OCI-M1 (cell line): Measurements from ENCODE around the gene DEFB129.
"Not testable (repeated sequence)": the region's sequence is repeated elsewhere in the genome, so short reads cannot be mapped to it uniquely, and the experiment has no call there.

Experiments
- DNase-seq: peaks from one replicate; lab custom pipeline; 2025; lab: John Stamatoyannopoulos, UW

DEFB129 gene, protein sequence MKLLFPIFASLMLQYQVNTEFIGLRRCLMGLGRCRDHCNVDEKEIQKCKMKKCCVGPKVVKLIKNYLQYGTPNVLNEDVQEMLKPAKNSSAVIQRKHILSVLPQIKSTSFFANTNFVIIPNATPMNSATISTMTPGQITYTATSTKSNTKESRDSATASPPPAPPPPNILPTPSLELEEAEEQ

DNA sequence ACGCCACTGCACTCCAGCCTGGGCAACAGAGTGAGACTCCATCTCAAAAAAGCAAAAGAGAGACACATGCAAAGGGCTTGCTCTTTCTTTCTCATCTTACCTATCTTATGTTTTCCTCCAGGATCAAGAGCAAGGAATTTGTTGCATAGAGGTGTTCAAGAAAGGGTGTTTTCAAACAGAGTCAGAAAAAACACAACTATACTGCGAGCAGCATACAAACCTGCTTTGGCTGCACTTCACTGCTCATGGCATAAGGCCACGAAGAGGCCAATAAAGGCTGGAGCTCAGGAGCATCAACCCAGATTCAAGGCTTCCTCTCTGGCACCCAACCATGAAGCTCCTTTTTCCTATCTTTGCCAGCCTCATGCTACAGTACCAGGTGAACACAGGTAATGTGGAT is at the start of gene DEFB129:
TSS of gene DEFB129 (plus strand) at position 301 of the 400 bp plus-strand sequence. CDS start at position 332, 31 bp downstream.
- no peak for DNase-seq

DNA sequence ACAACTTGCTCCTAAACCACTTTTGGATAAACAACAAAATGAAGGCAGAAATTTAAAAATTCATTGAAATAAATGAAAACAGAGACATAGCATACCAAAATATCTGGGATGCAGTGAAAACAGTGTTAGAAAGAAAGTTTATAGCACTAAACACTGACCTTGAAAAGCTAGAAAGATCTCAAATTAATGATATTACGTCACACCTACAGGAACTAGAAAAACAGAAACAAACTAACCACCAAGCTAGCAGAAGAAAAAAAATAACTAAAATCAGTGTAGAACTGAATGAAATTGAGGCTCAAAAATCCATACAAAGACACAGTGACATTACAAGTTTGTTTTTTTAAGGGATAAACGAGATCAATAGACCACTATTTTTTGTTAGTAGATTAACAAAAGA is 42.8 kb upstream of the DEFB129 start:
- no peak for DNase-seq

DNA sequence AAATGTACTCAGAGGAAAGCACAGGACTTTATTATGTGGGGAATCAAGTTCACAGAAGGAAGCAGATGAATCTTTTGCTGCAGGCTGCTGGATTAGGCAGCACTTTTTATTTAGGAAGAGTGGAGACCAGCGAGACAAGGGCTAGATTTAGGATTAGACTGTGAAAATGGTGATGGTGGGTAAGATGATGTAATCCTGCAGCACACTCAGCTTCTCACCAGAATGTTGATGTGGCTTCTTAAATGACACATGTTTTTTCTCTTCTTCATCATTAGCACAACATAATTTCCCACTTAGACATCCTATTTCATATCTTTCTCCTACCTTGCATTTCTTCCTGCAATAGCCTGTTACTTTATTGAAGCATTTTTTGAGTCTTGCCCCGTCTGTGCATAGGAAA is 39.3 kb upstream of the DEFB129 start:
- DNase-seq: peak; percentile 31

DNA sequence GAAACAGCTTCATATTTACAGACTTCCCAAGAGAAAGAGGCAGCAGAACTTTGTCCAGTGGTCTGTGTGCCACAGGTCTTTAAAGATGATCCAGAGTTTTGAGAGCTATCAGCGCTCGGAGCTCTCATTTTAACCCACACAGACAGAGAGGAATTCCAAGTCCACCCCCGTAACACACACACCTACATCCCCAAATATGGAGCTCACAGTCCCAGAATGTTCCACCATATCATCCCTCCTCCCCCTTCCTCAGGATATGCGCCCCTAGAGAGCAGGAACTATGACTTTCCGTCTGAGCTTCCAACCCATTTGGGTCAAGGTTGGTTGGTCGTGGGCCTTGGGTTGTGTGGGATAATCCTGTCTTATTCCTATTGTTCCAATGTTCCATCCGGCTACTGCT is 37.4 kb upstream of the DEFB129 start, which contains the start of gene DEFB128:
TSS of gene DEFB128 (minus strand) at position 101 of the 400 bp plus-strand sequence. CDS start at position 13, 88 bp downstream.
- no peak for DNase-seq

DNA sequence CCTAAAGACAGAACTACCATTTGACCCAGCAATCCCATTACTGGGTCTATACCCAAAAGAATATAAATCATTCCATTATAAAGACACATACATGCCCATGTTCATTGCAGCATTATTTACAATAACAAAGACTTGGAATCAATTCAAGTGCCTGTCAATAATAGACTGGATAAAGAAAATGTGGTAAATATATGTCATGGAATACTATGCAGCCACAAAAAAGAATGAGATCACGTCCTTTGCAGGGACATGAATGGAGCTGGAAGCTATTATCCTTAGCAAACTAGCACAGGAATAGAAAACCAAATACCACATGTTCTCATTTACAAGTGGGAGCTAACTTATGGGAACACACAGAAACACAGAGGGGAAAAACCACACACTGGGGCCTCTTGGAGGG is 28.8 kb upstream of the DEFB129 start:
- DNase-seq: no peak

DNA sequence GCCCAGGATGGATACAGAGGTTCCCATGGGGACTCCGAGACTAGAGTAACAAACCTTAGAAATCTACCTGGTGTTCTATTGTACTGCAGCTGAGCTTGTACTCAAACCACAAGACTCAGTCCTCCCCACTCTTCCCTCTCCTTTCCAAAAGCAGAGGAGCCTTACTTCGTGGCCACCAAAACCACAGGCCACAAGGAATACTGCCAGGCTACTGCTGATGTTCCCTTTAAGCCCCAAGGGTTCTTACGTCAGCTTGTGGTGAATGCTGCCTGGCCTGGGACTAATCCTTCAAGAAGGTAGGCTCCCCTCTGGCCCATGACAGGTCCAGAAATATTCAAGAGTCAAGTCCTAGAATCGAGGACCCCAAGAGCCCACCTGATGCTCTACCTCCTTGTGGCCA is 27.1 kb upstream of the DEFB129 start:
- peak; percentile 64 for DNase-seq

DNA sequence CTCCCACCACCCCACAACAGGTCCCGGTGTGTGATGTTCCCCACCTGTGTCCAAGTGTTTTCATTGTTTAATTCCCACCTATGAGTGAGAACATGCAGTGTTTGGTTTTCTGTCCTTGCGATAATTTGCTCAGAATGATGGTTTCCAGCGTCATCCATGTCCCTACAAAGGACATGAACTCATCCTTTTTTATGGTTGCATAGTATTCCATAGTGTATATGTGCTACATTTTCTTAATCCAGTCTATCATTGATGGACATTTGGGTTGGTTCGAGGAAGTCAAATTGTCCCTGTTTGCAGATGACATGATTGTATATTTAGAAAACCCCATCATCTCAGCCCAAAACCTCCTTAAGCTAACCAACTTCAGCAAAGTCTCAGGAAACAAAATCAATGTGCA is 23.4 kb upstream of the DEFB129 start:
- not testable (repeated sequence) for DNase-seq

DNA sequence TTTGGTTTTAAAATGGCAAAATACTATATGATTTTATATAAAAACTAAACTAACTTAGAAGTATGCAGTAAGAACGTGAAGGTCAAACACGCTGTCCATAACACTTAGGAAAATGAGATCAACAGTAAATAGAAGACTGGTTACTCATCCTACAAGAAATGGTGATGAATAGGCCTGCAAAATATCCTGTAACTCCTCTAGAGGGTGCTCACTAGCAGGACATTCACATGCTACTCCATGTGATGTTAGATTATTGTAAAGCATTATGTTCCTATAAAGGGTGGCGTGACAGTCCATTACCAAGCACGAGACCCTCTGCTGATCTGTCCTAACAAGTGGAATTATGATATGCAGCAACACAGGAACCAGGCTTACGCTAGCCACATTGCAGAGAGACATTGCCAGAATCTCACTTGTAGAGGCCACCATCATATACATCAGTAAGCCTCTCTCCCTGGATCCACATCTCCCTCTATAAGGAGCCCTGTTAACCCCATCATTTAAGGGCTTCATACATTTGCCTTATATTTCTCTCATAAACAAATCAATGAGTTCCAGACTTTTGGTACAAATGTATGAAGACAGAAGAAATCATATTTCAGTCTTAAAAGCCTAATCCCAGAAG is 18.0 kb upstream of the DEFB129 start:
- DNase-seq: peak; percentile 90

DNA sequence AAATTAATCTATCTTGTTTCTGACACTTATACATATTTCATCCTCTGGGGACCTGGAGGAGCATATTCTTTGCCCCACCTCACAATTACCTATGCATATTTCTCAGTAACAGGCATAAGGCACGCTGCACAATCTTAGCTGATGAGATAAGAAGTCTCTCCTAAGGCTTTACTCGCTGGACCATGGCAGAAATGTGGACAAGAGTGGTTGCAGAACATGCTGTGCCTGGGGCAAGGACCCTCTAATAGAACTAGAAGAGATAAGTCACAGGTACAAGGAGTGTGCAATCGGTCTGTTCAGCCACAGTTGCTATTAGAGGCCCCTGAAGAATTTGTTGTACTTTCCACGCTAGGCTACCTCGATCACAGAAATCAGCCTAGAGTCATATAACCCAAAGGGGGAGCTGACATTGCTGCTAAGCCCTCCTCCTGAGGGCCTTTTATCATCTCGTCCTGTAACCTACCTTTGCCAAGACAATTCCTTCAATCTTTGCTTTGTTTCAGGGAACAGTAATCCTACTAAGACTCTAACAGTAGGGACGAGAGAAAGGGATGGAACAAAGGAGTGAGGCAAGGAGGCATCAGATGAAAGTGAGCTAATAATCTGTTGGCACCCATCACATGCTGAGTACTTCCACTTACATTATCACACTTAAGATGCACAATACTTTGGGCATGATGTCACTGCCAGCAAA is 16.1 kb upstream of the DEFB129 start:
- no peak for DNase-seq

DNA sequence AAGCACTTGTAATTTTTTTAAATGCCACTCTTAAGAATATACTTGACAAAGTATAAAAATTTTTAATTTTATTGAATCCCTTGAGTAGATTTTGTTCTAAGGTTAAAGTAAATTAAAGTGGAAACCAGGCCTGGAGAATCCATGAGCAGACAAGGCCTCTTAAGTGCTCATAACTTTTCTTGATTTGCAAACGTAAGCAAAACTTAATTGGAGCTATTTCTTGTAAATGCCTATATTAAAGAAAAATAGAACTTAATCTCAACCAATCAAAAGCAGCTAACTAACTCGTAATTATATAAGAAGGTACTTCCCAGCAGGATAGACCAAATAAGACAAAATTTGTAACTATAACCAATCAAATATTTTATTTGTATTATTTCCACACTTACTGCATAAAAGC is 12.7 kb upstream of the DEFB129 start:
- no peak for DNase-seq

DNA sequence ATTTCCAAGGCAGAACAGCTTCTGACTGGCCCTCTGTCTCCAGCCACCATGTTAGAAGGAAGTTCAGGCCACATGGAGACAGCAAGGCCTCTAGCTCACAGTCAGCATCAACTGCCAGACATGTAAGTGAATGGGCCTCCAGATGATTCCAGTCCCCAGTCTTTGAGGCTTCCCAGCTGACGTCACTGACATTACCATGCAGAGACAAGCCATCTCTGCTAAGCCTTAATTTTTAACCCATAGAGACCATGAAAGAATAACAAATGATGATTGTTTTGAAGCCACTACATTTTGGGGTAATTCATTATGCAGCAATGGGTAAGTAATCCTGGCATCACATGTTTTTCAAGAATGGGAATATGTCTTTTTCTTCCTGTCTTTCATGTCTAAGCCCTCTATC is 11.3 kb upstream of the DEFB129 start:
- no peak for DNase-seq

DNA sequence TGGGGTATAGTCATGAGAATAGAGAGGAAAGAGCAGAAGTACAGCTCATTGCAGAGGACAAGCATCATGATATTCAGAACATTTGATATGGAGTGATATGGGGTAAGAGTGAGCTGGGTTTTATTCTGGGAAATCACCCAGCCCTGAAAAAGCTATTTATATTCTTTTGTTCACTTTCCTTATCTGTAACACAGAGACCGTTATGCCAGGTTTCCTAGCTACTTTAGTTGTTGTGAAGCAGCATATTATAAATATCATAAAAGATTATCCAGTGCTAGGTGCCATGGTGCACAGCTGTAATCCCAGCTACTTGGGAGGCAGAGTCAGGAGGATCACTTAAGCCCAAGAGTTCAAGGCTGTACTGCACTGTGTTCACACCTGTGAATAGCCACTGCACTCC is 9.8 kb upstream of the DEFB129 start:
- DNase-seq: peak; percentile 38

DNA sequence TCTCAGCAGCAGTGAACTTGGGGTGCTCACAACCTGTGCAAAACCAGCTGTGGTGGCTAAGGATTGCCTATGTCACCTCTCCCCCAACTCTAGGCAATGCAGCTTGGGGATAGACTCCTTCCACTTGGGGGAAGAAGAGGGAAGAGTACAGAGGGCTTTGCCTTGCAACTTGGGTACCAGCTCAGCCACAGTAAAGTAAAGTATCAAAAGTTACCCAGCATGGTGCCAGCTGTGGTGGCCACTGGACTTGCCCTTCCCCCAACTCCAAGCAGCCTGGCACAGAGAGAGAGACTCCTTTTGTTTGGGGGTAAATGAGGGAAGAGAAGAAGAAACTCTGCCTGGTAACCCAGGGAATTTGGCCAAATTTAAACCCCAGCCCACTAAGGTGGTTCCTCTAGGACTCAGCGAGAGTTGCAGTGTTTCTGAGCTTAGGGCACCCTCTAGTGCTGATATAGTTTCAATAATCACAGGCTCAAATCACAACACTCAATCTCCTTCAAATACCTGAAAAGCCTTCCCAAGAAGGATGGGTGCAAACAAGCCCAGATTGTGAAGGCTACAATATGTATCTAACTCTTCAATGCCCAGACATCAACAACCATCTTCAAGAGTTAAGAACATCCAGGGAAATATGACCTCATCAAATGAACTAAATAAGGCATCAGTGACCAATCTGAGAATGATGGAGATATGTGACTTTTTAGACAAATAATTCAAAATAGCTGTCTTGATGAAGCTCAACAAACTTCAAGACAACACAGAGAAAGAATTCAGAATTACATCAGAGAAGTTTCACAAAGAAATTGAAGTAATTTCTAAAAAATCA is 7.6 kb upstream of the DEFB129 start:
- peak; percentile 72 for DNase-seq

DNA sequence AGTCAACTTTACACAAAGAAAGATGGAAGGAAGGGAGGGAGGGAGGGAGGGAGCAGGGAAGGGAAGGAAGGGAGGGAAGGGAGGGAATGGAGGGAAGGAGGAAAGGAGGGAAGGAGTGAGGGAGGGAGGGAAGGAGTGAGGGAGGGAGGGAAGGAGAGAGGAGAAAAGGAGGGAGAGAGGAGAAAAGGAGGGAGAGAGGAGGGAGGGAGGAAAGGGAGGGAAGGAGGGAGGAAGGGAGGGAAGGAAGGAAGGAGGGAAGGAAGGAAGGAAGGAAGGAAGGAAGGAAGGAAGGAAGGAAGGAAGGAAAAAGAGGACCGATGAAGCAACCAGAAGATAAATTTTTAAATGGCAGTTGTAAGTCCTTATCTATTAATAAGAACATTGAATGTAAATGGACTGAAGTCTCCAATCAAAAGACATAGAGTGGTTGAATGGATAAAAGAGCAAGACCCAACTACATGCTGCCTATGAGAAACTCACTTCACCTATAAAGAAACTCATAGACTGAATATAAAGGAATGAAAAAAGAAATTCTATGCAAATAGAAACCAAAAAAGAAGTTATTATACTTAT is 5.7 kb upstream of the DEFB129 start:
- no peak for DNase-seq

DNA sequence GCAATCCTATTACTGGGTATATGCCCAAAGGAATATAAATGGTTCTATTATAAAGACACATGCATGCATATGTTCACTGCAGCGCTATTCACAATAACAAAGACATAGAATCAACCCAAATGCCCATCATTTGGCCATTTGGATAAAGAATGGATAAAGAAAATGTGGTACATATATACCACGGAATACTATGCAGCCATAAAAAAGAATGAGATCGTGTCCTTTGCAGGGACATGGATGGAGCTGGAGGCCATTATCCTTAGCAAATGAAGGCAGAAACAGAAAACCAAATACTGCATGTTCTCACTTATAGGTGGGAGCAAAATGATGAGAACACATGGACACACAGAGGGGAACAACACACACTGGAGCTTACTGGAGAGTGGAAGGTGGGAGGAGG is 1.2 kb upstream of the DEFB129 start:
- not testable (repeated sequence) for DNase-seq

DNA sequence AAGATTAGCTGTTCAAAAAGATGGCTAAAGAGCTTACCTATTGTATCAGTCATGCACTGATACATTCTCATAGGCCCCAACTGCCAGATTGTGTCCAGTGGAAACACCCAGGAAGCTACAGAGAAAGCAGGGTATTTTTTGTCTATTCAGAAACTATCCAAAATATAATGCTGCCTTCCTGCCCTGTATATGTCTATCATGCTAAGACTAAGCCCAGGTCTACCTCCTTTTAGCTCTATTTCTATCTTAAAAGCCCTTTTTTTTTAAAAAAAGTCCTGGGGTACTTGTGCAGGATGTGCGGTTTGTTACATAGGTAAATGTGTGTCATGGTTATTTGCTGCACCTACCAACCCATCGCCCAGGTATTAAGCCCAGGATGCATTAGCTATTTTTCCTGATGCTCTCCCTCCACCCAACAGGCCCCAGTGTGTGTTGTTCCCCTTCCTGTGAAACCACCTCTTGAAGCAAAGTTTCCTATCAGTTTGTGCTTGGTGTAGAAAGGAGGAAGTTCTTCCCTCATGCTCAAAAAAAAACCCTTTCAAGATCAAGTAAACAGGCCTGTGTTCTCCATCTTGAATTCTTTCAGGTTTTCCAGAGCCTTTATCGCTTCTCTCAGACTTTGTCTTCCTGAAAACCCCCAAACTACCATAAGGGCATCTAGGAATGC is 514 bp downstream of the DEFB129 start:
- peak; percentile 90 for DNase-seq

DNA sequence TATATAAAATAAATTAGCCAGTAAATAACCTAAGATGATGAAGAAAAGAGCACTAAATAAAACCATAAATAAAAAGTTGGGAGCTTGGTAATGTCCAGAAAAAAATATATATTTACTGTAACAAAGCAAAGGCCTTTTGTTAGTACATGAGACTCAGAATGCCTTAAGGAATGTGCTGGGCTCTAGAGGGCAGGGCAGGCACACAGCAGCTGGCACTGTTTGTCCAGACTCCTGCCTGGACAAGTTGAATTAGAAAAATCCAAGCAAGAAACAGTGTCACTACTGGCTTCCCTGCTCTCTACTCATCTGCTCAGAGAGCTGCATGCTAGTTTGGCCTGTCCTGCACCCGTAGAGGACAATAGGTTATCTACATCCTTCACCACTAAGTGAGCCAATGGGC is 8.8 kb downstream of the DEFB129 start:
- peak; percentile 52 for DNase-seq

DNA sequence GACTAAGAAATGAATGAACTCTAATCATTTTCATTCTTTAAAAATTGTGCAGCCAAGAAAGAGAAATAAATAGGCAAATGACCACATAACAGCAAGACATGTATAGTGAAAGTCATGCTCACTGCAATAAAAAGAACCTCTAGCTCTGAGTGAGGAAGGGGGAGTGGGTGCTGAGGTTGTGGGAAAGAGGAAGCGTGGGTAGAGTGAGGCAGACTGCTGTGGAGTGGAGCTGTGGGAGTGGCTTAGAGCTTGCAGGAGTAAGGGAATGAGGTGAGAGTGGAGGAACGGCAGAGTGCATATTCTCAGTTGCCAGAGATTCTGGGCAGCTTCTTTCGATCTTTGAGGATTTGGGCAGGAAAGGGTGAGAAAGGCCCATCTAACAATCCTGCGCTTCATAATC is 10.4 kb downstream of the DEFB129 start:
- peak; percentile 93 for DNase-seq

DNA sequence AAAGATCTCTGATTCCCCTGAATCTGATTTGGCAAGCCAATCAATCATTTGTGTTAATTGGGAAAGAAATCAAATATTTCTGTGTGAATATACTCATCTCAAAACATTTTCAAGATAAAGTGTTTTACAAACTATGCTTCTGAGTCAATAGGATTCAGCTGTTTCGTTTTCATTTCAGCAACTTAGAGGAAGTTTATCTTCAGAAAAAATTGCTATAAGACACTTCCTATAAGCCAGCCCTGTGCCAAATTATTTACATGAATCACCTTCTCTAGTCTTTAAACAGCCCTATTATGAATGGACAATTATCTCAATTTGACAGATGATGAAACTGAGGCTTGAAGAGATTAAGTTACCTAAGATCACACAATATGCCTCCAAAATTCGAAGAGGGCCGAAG is 10.9 kb downstream of the DEFB129 start:
- DNase-seq: peak; percentile 81

DNA sequence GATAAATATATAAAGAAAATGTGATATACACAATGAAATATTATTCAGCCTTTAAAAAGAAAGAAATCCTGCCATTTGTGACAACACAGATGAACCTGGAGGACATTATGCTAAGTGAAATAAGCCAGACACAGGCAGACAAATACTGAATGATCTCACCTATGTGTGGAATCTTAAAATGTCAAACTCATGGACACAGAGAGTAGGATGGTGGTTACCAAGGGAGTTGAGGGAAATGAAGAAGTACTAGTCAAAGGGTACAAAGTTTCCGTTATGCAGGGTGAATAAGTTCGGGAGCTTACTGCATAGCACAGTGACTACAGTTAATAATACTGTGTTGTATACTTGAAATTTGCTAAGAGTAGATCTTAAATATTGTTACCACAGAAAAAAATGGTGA is 15.8 kb downstream of the DEFB129 start:
- no peak for DNase-seq

DNA sequence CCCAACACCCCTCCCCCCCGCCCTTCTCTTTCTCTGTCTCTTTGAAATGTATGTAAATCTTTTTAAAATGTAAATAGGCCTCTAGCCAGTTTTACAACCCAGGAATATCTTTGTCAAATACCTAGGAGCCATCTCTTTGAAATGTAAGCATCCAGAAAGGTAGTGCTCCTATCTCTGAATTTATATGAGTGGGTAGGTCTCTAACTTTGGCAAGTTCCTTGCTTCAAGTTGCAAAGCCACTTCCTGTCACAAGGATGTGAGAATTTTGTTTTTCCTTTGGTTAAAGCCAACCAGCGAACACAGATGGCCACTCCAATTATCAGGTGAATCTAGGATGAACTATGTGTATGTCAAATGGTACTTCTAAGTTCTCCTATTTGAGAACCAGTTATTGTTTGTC is 24.3 kb downstream of the DEFB129 start:
- peak; percentile 55 for DNase-seq

DNA sequence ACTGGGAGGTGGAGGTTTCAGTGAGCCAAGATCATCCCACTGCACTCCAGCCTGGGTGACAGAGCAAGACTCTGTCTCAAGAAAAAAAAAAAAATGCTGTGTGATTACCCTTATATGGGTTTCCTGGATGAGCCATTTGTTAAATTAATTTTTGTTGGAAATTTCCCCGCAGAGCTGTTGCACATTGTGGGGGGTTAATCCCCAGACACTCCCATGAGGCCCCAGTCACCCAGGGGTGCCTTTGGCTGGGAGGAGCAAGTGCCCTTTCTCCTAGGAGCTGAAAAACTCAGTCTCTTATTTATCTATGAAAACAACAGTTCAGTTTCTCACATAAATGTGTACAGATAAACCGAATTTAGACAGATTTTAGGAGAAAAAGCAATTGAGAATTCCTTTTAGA is 25.7 kb downstream of the DEFB129 start:
- DNase-seq: no peak
